GM21447 (cell line): ENCODE measurements around the gene RRBP1.

Source experiments
- ATAC-seq: cut with Tn5 transposase; IDR thresholded peaks from one replicate; pipeline ENCODE4 v1.9.1; 2021; ENCODE audit not compliant: unreplicated experiment

Gene RRBP1

GRCh38 chr20:17612287-17612991, 69.6 kb downstream of the RRBP1 start:
- no peak for ATAC-seq

GRCh38 chr20:17611540-17612286, 70.3 kb downstream of the RRBP1 start:
- no peak for ATAC-seq

GRCh38 chr20:17611290-17611539, 70.8 kb downstream of the RRBP1 start:
- ATAC-seq = no peak

GRCh38 chr20:17610566-17611289, 71.3 kb downstream of the RRBP1 start:
- ATAC-seq = no peak

GRCh38 chr20:17609811-17610377, 72.1 kb downstream of the RRBP1 start:
- ATAC-seq = no peak

- ATAC-seq = no peak
Observed at GRCh38 chr20:17608701-17609497, 73.1 kb downstream of the RRBP1 start.

GRCh38 chr20:17606001-17606400, 76.0 kb downstream of the RRBP1 start:
- ATAC-seq = no peak

- ATAC-seq = no peak
Observed at GRCh38 chr20:17605131-17605660, 76.8 kb downstream of the RRBP1 start.

GRCh38 chr20:17602493-17602892, 79.5 kb downstream of the RRBP1 start:
- ATAC-seq = no peak

GRCh38 chr20:17601957-17602356, 80.1 kb downstream of the RRBP1 start:
- ATAC-seq = no peak

- no peak for ATAC-seq
Observed at GRCh38 chr20:17598013-17598550, 84.0 kb downstream of the RRBP1 start.

GRCh38 chr20:17595856-17596255, 86.2 kb downstream of the RRBP1 start:
- no peak for ATAC-seq

- no peak for ATAC-seq
Observed at GRCh38 chr20:17594443-17594842, 87.6 kb downstream of the RRBP1 start.

- no peak for ATAC-seq
Observed at GRCh38 chr20:17593902-17594301, 88.1 kb downstream of the RRBP1 start.

GRCh38 chr20:17590245-17590644, 91.8 kb downstream of the RRBP1 start:
- no peak for ATAC-seq

GRCh38 chr20:17589161-17589834, 92.7 kb downstream of the RRBP1 start:
- ATAC-seq = no peak

- ATAC-seq = no peak
Observed at GRCh38 chr20:17587824-17588223, 94.2 kb downstream of the RRBP1 start.

GRCh38 chr20:17587148-17587547, 94.9 kb downstream of the RRBP1 start:
- ATAC-seq = no peak

- no peak for ATAC-seq
Observed at GRCh38 chr20:17586250-17586649, 95.8 kb downstream of the RRBP1 start.

GRCh38 chr20:17584689-17585088, 97.4 kb downstream of the RRBP1 start:
- no peak for ATAC-seq
